Sigmoid colon (tissue), 7 donors: ENCODE results near the gene KLHL4. TPM values are rescaled to one million over a fixed set of nuclear protein-coding genes. Genes with fewer than 3 reads are reported as not detected.
"Not testable (repeated sequence)": the region's sequence is repeated elsewhere in the genome, so short reads cannot be mapped to it uniquely, and the experiment has no call there.

ENCODE experiments used
- DNase-seq: peaks from one replicate; pipeline ENCODE4 v3.0.0-alpha.2; 2019
- H3K27ac ChIP-seq, 4 donors: fragments of 200-600 bp; sonication (generic); one replicate each; pipeline ENCODE4 v1.5.1; 2016 to 2019; ENCODE audit warnings: mild to moderate bottlenecking in 1 of 4
- H3K27me3 ChIP-seq, 3 donors: fragments of 200-600 bp; sonication (generic); one replicate each; pipeline ENCODE4 v1.5.1; 2019; ENCODE audit warnings: mild to moderate bottlenecking in 1 of 3
- H3K36me3 ChIP-seq, 4 donors: fragments of 200-600 bp; sonication (generic); one replicate each; pipeline ENCODE4 v1.5.1; 2016 to 2019
- H3K4me1 ChIP-seq, 4 donors: fragments of 200-600 bp; sonication (generic); one replicate each; pipeline ENCODE4 v1.5.1; 2017 to 2019
- H3K4me3 ChIP-seq, 4 donors: fragments of 200-600 bp; sonication (generic); one replicate each; pipeline ENCODE4 v1.5.1; 2017 to 2019; ENCODE audit warnings: mild to moderate bottlenecking in 2 of 4, moderate library complexity in 1 of 4
- H3K9me3 ChIP-seq, 4 donors: fragments of 200-600 bp in 3 of 4; sonication (generic) in 3 of 4; one replicate each; pipeline versions ENCODE4 v1.5.1 to v1.6.1; 2013 to 2019
- CTCF ChIP-seq, 4 experiments: fragments of 450-650 bp in 3 of 4; fragments of 200-600 bp in 1 of 4; IDR thresholded peaks; one replicate each; pipeline ENCODE4 v1.5.1; 2016 to 2019; ENCODE audit warnings: antibody characterized with exemption in 4 of 4, mild to moderate bottlenecking in 3 of 4, moderate library complexity in 2 of 4
- EP300 ChIP-seq, 4 donors: sonication (generic); formaldehyde crosslinking; IDR thresholded peaks; one replicate each; pipeline ENCODE4 v1.6.1; 2017; ENCODE audit warnings: antibody characterized with exemption in 4 of 4
- POLR2A ChIP-seq, 2 donors: fragments of 450-650 bp; IDR thresholded peaks; one replicate each; pipeline ENCODE4 v1.6.1; 2016; ENCODE audit warnings: antibody characterized with exemption in 2 of 2, mild to moderate bottlenecking in 2 of 2, moderate library complexity in 2 of 2
- POLR2AphosphoS5 ChIP-seq, 4 donors: sonication (generic); formaldehyde crosslinking; IDR thresholded peaks; one replicate each; pipeline ENCODE4 v1.6.1; 2017; ENCODE audit warnings: antibody characterized with exemption in 4 of 4
- WGBS, 2 donors: extraction: QIAGEN DNeasy Blood & Tissue Kit; methylation state at CpG; one replicate each; pipeline ENCODE4 v1.1.7; 2013; 5-methylcytosine and 5-hydroxymethylcytosine counted together
- intact Hi-C: fragments of 100-400 bp; cut with DNase I; formaldehyde crosslinking; loops from one replicate; pipeline ENCODE4 v1.15.1; 2023
- polyA plus RNA-seq, 3 donors: library from polyadenylated mRNA; stranded (reverse); fragments of 200-250 nt; gene quantifications; one replicate each; pipeline ENCODE4 v1.2.3, GENCODE V29; 2013
- total RNA-seq, 4 donors: library from RNA; depleted of rRNA; stranded (reverse); fragments of >200 nt; gene quantifications; one replicate each; pipeline ENCODE4 v1.1.0, GENCODE V29; 2016
- donor health status: healthy with polysubstance abuse.
- donor health status: Bipolar disorder and iron deficiency.
- donor health status: healthy.

The KLHL4 gene
- total and polyA plus RNA-seq, 7 donors: 0.15 to 2.2 (median 0.71) TPM; not detected in 1

GRCh38 chrX:87697409-87697808 lies 179.8 kb downstream of the KLHL4 start:
- intact Hi-C loops: no loop called here
- no peak for TF ChIP-seq CTCF (IDR thresholded peaks at IDR 0.05)
- TF ChIP-seq EP300 (IDR thresholded peaks at IDR 0.05): no peak
- no peak for TF ChIP-seq POLR2A (IDR thresholded peaks at IDR 0.05)
- TF ChIP-seq POLR2AphosphoS5 (IDR thresholded peaks at IDR 0.05): no peak
- 67 to 72% methylated on average over 1 of the region's 1 CpG for WGBS, 2 donors
- DNase-seq: no peak
- no peak overlapping the region for H3K27ac ChIP-seq
- no peaks in the 10 kb centered on the region for H3K36me3 ChIP-seq
- H3K4me1 ChIP-seq: no peaks in the 10 kb centered on the region
- no peaks in the 10 kb centered on the region for H3K27me3 ChIP-seq
- no peak overlapping the region for H3K4me3 ChIP-seq
- H3K9me3 ChIP-seq: no peaks in the 10 kb centered on the region

DNA sequence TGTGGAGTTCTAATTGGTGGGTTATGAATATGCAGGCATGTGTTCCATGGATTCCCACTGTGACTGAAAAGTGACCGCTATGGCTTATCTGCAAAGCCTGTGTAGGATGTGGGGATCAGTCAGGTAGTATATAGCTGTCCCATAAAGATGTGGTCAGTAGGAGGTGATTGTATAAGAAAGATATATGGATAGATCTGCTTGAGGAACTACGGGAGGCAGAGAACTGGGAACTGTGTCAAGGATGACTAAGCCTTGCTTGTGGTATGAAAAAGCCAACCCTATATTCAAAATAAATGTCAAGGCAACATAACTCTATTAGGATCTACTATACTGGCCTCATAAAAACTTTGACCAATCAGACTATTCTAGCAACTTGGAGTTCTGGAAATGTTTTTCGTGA lies 185.2 kb downstream of the KLHL4 start:
- Histone ChIP-seq H3K27ac (no peak overlapping the region), H3K9me3 (no peaks in the 10 kb centered on the region), H3K4me1 (no peaks in the 10 kb centered on the region), H3K36me3 (no peaks in the 10 kb centered on the region), H3K4me3 (no peak overlapping the region), H3K27me3 (no peaks in the 10 kb centered on the region)
- no peak for TF ChIP-seq POLR2AphosphoS5 (IDR thresholded peaks at IDR 0.05)
- no peak for TF ChIP-seq POLR2A (IDR thresholded peaks at IDR 0.05)
- TF ChIP-seq EP300 (IDR thresholded peaks at IDR 0.05): no peak
- TF ChIP-seq CTCF (IDR thresholded peaks at IDR 0.05): no peak
- WGBS, 2 donors: 75 to 82% methylated on average over 3 of the region's 3 CpGs
- intact Hi-C loops: no loop called here
- no peak for DNase-seq

DNA sequence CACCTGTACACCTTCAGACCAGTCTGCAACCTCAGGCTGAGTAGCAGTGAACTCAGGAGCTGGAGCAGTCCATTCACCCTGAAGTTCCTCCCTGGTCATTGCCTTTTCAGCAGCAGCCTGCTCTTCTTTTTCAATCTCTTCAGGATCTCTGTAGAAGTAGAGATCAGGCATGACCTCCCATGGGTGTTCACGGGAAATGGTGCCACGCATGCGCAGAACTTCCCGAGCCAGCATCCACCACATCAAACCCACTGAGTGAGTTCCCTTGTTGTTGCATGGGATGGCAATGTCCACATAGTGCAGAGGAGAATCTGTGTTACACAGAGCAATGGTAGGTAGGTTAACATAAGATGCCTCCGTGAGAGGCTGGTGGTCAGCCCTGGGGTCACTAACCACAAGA lies 185.9 kb downstream of the KLHL4 start:
- H3K4me3 ChIP-seq, H3K27ac ChIP-seq, H3K27me3 ChIP-seq, H3K36me3 ChIP-seq, DNase-seq, H3K9me3 ChIP-seq, intact Hi-C loops, H3K4me1 ChIP-seq: not testable (repeated sequence)
- WGBS, 2 donors: 88 to 96% methylated on average over 2 of the region's 5 CpGs

- no peak for TF ChIP-seq CTCF (IDR thresholded peaks at IDR 0.05)
- TF ChIP-seq POLR2A (IDR thresholded peaks at IDR 0.05): no peak
- no peak for TF ChIP-seq EP300 (IDR thresholded peaks at IDR 0.05)
- TF ChIP-seq POLR2AphosphoS5 (IDR thresholded peaks at IDR 0.05): no peak
- no peaks in the 10 kb centered on the region for H3K36me3 ChIP-seq
- H3K4me3 ChIP-seq: no peak overlapping the region
- 92 to 95% methylated on average over 2 of the region's 2 CpGs for WGBS, 2 donors
- no peak for DNase-seq
- H3K27me3 ChIP-seq: no peaks in the 10 kb centered on the region
- no peak overlapping the region for H3K27ac ChIP-seq
- H3K9me3 ChIP-seq: no peaks in the 10 kb centered on the region
- H3K4me1 ChIP-seq: no peaks in the 10 kb centered on the region
- intact Hi-C loops: no loop called here
These were observed 188.5 kb downstream of the KLHL4 start for GRCh38 chrX:87706134-87706533.

DNA sequence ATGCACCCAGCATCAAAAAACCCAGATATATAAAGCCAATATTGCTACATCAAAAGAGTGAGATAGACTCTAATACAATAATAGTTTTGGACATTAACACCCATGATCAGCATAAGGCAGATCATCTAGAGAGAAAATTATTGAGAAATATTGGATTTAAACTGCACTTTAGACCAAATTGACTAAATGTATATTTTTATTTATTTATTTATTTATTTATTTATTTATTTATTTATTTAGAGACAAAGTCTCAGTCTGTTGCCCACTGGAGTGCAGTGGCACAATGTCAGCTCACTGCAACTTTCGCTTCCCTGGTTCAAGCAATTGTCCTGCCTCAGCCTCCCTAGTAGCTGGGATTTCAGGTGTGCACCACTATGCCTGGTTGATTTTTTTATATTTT lies 193.0 kb downstream of the KLHL4 start:
- Histone ChIP-seq H3K4me1 (no peaks in the 10 kb centered on the region), H3K27me3 (no peaks in the 10 kb centered on the region), H3K27ac (no peak overlapping the region), H3K36me3 (no peaks in the 10 kb centered on the region), H3K4me3 (no peak overlapping the region), H3K9me3 (no peaks in the 10 kb centered on the region)
- DNase-seq: no peak
- 89 to 94% methylated on average over 1 of the region's 1 CpG for WGBS, 2 donors
- intact Hi-C loops: no loop called here
- TF ChIP-seq CTCF (IDR thresholded peaks at IDR 0.05): no peak
- no peak for TF ChIP-seq POLR2AphosphoS5 (IDR thresholded peaks at IDR 0.05)
- TF ChIP-seq POLR2A (IDR thresholded peaks at IDR 0.05): no peak
- TF ChIP-seq EP300 (IDR thresholded peaks at IDR 0.05): no peak
